Keratinocyte (primary cell): ENCODE measurements around the gene MAP3K3. TPM values are rescaled to one million over a fixed set of nuclear protein-coding genes. Genes with fewer than 3 reads are reported as not detected.

ENCODE experiments used
- DNase-seq: peaks from one replicate; pipeline ENCODE4 v3.0.0-alpha.2; 2011; ENCODE audit warnings: low read depth, missing footprints, low spot score
- FAIRE-seq: peaks from 2 replicates; lab custom pipeline; 2011; peaks lifted over from hg19 to GRCh38; lab: Jason Lieb, UNC
- H2AFZ ChIP-seq: 2 replicates; pipeline ENCODE4 v1.6.0; 2012; ENCODE audit warnings: low read length, control low read depth, inconsistent platforms; ENCODE audit not compliant: control insufficient read depth
- H3K27ac ChIP-seq: 2 replicates; pipeline ENCODE4 v1.5.1; 2011; ENCODE audit warnings: low read length; ENCODE audit not compliant: control insufficient read depth, insufficient read depth
- H3K27me3 ChIP-seq: 3 replicates; pipeline ENCODE4 v1.6.0; 2011; ENCODE audit warnings: low read length; ENCODE audit not compliant: control insufficient read depth, insufficient read depth; ENCODE audit errors: extremely low read depth
- H3K36me3 ChIP-seq, 2 experiments: 2 replicates in 1 of 2; 3 replicates in 1 of 2; pipeline ENCODE4 v1.5.1; 2011; ENCODE audit warnings: low read length in 2 of 2, mild to moderate bottlenecking in 1 of 2; ENCODE audit not compliant: control insufficient read depth in 2 of 2, insufficient read depth in 2 of 2; ENCODE audit errors: extremely low read depth in 1 of 2
- H3K4me1 ChIP-seq: 3 replicates; pipeline ENCODE4 v1.5.1; 2011; ENCODE audit warnings: low read length; ENCODE audit not compliant: control insufficient read depth, insufficient read depth; ENCODE audit errors: extremely low read depth
- H3K4me2 ChIP-seq: 3 replicates; pipeline ENCODE4 v1.6.0; 2011; ENCODE audit warnings: low read depth, low read length; ENCODE audit not compliant: control insufficient read depth, insufficient read depth; ENCODE audit errors: extremely low read depth
- H3K4me3 ChIP-seq, 3 experiments: fragments of 200-600 bp in 1 of 3; sonication (generic) in 1 of 3; 2 replicates in 2 of 3; 3 replicates in 1 of 3; pipeline ENCODE4 v1.5.1; 2011 to 2016; ENCODE audit warnings: low read length in 3 of 3, mild to moderate bottlenecking in 3 of 3, control low read depth in 2 of 3, inconsistent platforms in 1 of 3, low read depth in 1 of 3, mixed read lengths in 1 of 3, mixed run types in 1 of 3, moderate library complexity in 1 of 3; ENCODE audit not compliant: control insufficient read depth in 2 of 3, insufficient read depth in 2 of 3; ENCODE audit errors: extremely low read depth in 1 of 3
- H3K79me2 ChIP-seq: 2 replicates; pipeline ENCODE4 v1.6.0; 2012; ENCODE audit warnings: low read length; ENCODE audit not compliant: control insufficient read depth, insufficient read depth
- H3K9ac ChIP-seq: 3 replicates; pipeline ENCODE4 v1.6.0; 2011; ENCODE audit warnings: low read length; ENCODE audit not compliant: control insufficient read depth, insufficient read depth; ENCODE audit errors: extremely low read depth
- H3K9me1 ChIP-seq: 3 replicates; pipeline ENCODE4 v1.6.0; 2011; ENCODE audit warnings: low read length; ENCODE audit not compliant: control insufficient read depth, insufficient read depth; ENCODE audit errors: extremely low read depth
- H3K9me3 ChIP-seq: 2 replicates; pipeline ENCODE4 v1.5.1; 2012; ENCODE audit warnings: low read depth, low read length; ENCODE audit not compliant: control insufficient read depth
- H4K20me1 ChIP-seq: 3 replicates; pipeline ENCODE4 v1.6.0; 2011; ENCODE audit warnings: low read length; ENCODE audit not compliant: control insufficient read depth, insufficient read depth; ENCODE audit errors: extremely low read depth
- EZH2 ChIP-seq: IDR thresholded peaks from one replicate; pipeline ENCODE4 v1.6.1; 2012; ENCODE audit warnings: inconsistent platforms, mild to moderate bottlenecking, low read length, moderate library complexity
- dilution Hi-C: fragments of 300-500 bp; cut with MboI; formaldehyde crosslinking; loops from one replicate; pipeline ENCODE4 v1.7.0; 2020; ENCODE audit warnings: low sequenced_read_pairs; ENCODE audit not compliant: extremely low pct_ligation_motif_present
- polyA plus RNA-seq, 5 experiments: library from polyadenylated mRNA; depleted of rRNA in 3 of 5; stranded (reverse) in 3 of 5; stranded (forward) in 1 of 5; unstranded in 1 of 5; fragments of >200 nt; gene quantifications; 1 replicate in 1 of 5; 2 replicates in 3 of 5; 3 replicates in 1 of 5; pipeline versions ENCODE4 v1.2.1 to v1.2.3, GENCODE V29; 2011 to 2012; ENCODE audit warnings: missing spikeins in 2 of 5, low read depth in 1 of 5, low replicate concordance in 1 of 5
- TF ChIP-seq, protein P1 (sequence below), 3 experiments: IDR thresholded peaks in 1 of 3; conservative IDR thresholded peaks in 1 of 3; optimal IDR thresholded peaks in 1 of 3; 2 replicates in 2 of 3; 3 replicates in 1 of 3; pipeline versions ENCODE3 to v1.5.1; 2011; ENCODE audit warnings: low read length in 3 of 3, mild to moderate bottlenecking in 3 of 3, moderate library complexity in 2 of 3, control low read depth in 1 of 3, inconsistent platforms in 1 of 3; ENCODE audit not compliant: insufficient read depth in 2 of 3; ENCODE audit errors: extremely low read depth in 1 of 3

The MAP3K3 gene
- polyA plus RNA-seq, 1 donor (not counting 4 experiments of a cell fraction or from before 2014, with no cell fraction given): 9.8 TPM

DNA sequence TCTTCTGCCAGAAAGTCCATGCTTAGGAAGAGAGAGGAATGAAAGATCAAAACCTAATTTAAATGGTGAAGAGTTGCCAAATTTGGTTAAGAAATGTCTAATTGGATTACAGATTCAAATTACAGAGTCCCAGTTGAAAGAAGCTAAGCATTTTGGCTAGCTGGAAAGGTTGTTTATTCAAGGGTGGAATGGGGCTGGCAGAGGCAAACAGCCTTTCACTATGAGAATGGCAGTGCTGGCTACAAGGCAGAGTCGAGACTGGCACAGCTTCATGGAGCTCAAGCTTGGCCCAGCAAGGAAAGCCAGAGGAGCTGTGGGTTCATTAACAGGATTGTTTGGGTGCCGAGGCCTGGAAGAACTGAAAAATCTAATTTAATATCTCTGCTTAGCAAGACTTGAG is 13.6 kb downstream of the MAP3K3 start:
- no peaks in the 10 kb centered on the region for H4K20me1 ChIP-seq
- H3K4me3 ChIP-seq: no peak overlapping the region
- no peaks in the 10 kb centered on the region for H3K27me3 ChIP-seq
- H2AFZ ChIP-seq: no peak overlapping the region
- no peaks in the 10 kb centered on the region for H3K79me2 ChIP-seq
- H3K9me1 ChIP-seq: no peaks in the 10 kb centered on the region
- no peaks in the 10 kb centered on the region for H3K9me3 ChIP-seq
- dilution Hi-C loops: no loop called here
- H3K36me3 ChIP-seq: peaks cover 8 to 26% of the 10 kb centered on the region in 2 experiments
- no peak for DNase-seq
- no peaks in the 10 kb centered on the region for H3K4me1 ChIP-seq
- no peak overlapping the region for H3K27ac ChIP-seq
- FAIRE-seq: no peak
- TF ChIP-seq, protein P1, sequence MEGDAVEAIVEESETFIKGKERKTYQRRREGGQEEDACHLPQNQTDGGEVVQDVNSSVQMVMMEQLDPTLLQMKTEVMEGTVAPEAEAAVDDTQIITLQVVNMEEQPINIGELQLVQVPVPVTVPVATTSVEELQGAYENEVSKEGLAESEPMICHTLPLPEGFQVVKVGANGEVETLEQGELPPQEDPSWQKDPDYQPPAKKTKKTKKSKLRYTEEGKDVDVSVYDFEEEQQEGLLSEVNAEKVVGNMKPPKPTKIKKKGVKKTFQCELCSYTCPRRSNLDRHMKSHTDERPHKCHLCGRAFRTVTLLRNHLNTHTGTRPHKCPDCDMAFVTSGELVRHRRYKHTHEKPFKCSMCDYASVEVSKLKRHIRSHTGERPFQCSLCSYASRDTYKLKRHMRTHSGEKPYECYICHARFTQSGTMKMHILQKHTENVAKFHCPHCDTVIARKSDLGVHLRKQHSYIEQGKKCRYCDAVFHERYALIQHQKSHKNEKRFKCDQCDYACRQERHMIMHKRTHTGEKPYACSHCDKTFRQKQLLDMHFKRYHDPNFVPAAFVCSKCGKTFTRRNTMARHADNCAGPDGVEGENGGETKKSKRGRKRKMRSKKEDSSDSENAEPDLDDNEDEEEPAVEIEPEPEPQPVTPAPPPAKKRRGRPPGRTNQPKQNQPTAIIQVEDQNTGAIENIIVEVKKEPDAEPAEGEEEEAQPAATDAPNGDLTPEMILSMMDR (optimal IDR thresholded peaks at IDR 0.05 in 1 of 3, IDR thresholded peaks at IDR 0.05 in 1 of 3, conservative IDR thresholded peaks at IDR 0.05 in 1 of 3; ENCODE audit: extremely low read depth in 1 of 3, insufficient read depth in 2 of 3, low read length in 3 of 3): no peak
- no peak for TF ChIP-seq EZH2
- no peak overlapping the region for H3K9ac ChIP-seq
- H3K4me2 ChIP-seq: no peak overlapping the region

DNA sequence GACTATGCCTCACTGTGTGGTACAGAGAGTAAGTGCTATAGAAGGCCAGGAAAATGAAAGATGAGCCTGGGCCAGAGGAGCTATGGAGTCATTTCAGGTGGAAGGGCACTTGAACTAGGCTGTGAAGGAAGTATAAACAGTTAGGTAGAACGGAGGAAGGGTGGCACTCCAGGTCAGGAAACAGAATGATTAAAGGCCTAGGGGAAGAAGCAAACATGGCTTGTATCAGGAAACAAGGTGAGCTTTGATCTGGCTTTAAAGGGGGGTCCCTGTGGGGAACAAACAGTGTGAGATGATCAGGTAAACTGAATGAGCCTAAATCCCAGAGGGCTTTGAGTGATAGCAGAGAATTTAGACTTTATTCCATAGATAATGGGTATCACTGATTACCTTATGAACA is 16.9 kb downstream of the MAP3K3 start:
- Histone ChIP-seq H3K27ac (no peak overlapping the region), H3K36me3 (peaks cover 8 to 17% of the 10 kb centered on the region in 2 experiments), H3K27me3 (no peaks in the 10 kb centered on the region), H3K79me2 (no peaks in the 10 kb centered on the region), H3K9ac (no peak overlapping the region), H3K9me1 (peaks cover 2% of the 10 kb centered on the region), H2AFZ (no peak overlapping the region), H3K9me3 (no peaks in the 10 kb centered on the region), H4K20me1 (no peaks in the 10 kb centered on the region), H3K4me2 (no peak overlapping the region), H3K4me3 (no peak overlapping the region), H3K4me1 (no peaks in the 10 kb centered on the region)
- no peak for TF ChIP-seq EZH2
- TF ChIP-seq, protein P1 (optimal IDR thresholded peaks at IDR 0.05 in 1 of 3, IDR thresholded peaks at IDR 0.05 in 1 of 3, conservative IDR thresholded peaks at IDR 0.05 in 1 of 3; ENCODE audit: extremely low read depth in 1 of 3, insufficient read depth in 2 of 3, low read length in 3 of 3): no peak
- dilution Hi-C loops: no loop called here
- FAIRE-seq: no peak
- DNase-seq: no peak
